Subcutaneous adipose tissue (tissue), 4 donors: Measurements from ENCODE around the gene FAM76A. TPM values are rescaled to one million over a fixed set of nuclear protein-coding genes. Genes with fewer than 3 reads are reported as not detected.

Source experiments
- total RNA-seq, 4 donors: library from RNA; depleted of rRNA; stranded (reverse); fragments of >200 nt; gene quantifications; one replicate each; pipeline ENCODE4 v1.1.0, GENCODE V29; 2016
- TF ChIP-seq, protein P1 (sequence below): fragments of 450-650 bp; IDR thresholded peaks from one replicate; pipeline ENCODE4 v1.5.1; 2016; ENCODE audit warnings: low read depth, mild to moderate bottlenecking, control low read depth, antibody characterized with exemption, moderate library complexity

FAM76A gene
- total RNA-seq, 4 donors from 2014 or later: 19.4 to 37.9 (median 23.3) TPM

DNA sequence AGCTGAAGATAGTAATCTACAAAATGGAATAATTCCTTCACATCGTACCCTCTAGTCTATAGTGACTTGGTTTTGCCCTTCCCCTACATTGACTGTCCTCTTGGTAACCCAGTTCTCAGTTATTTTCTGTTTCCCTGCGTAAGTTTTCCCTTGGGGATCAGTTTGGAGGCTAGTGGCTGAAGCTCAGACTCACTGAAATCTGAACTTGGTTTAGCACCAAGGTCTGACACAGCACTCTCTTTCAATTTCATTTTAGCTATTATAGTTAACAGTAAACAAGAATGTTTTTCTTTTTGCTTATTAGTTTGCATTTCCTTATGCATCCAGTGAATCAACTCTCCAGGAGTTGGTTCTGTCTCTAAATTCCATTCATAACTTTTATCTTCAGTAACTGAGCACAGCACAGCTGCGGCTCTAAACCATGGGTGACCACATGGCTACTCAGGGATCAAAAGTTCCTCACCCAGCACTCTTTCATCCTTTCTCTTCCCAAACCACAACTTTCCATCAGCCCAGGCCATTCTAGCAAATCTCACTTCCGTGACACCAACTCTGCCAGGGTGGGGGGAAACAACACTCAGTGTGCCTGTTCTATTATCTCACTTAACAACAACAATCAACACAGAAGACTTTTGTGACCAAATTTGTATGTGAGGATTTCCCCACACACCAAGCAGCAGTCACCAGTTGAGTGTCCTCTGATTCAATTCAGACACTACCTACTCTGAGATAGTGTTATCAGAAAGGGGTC is 36.2 kb upstream of the FAM76A start:
- TF ChIP-seq, protein P1, sequence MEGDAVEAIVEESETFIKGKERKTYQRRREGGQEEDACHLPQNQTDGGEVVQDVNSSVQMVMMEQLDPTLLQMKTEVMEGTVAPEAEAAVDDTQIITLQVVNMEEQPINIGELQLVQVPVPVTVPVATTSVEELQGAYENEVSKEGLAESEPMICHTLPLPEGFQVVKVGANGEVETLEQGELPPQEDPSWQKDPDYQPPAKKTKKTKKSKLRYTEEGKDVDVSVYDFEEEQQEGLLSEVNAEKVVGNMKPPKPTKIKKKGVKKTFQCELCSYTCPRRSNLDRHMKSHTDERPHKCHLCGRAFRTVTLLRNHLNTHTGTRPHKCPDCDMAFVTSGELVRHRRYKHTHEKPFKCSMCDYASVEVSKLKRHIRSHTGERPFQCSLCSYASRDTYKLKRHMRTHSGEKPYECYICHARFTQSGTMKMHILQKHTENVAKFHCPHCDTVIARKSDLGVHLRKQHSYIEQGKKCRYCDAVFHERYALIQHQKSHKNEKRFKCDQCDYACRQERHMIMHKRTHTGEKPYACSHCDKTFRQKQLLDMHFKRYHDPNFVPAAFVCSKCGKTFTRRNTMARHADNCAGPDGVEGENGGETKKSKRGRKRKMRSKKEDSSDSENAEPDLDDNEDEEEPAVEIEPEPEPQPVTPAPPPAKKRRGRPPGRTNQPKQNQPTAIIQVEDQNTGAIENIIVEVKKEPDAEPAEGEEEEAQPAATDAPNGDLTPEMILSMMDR: no peak

DNA sequence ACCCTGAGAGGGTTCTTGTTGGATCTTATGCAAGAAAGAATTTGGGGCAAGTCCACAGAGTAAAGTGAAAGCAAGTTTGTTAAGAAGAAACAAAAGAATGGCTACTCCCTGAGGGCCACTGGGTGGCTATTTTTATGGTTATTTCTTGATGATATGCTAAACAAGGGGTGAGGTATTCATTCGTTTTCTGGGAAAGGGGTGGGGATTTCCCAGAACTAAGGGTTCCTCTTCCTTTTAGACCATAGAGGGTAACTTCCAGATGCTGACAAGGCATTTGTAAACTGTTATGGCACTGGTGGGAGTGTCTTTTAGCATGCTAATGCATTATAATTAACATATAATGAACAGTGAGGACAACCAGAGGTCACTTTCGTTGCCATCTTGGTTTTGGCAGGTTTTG is 35.6 kb upstream of the FAM76A start:
- TF ChIP-seq, protein P1: no peak

DNA sequence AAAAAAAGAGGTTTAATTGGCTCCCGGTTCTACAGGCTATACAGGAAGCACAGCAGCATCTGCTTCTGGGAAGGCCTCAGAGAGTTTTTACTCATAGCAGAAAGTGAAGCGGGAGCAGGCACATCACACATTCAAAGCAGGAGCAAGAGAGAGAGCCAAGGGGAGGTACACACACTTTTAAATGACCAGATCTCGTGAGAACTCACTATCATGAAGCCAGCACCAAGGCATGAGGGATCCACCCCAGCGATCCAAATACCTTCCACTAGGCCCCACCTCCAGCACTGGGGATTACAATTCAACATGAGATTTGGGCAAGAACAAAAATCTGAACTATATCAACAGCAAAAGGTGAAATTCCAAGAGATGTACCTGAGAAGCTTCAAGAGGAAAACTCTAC is 20.8 kb upstream of the FAM76A start:
- TF ChIP-seq, protein P1: no peak

DNA sequence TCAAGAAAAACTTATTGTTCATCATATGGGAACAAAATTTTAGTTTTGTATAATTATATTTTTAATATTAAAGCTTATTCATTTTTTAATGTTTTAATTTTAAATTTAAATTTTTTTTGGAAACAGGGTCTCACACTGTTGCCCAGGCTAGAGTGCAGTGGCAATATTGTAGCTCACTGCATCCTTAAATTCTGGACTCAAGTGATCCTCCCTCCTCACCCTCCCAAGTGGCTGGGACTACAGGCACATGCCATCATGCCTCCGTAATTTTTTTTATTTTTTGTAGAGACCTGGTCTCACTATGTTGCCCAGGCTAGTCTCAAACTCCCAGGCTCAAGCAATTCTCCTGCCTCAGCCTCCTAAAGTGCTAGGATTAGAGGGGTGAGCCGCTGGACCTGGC is 20.2 kb upstream of the FAM76A start:
- TF ChIP-seq, protein P1: no peak

DNA sequence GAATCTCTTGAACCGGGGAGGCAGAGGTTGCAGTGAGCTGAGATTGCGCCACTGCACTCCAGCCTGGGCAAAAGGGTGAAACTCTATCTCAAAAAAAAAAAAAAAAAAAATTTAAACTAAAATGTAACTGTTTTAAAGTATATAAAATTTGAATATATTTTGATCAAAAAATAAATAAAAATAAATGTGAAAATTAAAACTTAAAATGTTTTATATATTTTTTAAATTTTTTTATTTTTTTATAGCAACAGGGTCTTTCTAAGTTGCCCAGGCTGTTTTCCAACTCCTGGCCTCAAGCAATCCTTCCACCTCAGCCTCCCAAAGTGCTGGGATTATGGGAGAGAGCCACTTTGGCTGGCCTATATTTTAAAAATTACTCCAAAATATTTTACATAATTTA is 15.2 kb upstream of the FAM76A start:
- TF ChIP-seq, protein P1: no peak

DNA sequence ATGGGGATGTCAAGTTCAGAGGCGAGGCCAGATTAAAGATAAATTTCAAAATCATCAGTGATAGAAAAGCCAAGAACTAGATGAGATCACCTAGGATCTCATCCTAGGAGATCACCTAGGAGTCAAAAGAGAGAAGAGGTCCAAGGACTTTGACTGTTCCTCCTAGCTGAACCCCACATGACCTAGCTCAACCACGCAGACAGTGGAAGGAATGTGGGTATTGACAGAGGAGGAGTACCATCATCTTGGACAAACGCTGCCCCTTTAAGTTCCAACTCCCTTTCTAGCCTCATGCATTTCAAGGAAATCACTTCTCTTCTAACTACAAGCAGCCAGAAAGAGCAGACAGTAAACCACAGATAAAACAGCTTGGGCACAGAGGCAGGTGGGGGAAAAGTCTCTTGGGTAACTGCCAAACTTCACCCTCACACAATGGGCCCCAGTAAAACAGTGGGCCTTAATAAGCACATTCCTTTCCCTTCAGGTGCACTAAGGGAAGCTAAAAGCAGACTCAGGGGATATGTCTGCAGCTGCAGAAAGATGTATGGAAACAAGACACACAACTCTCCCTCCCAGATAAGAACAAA is 12.5 kb upstream of the FAM76A start:
- TF ChIP-seq, protein P1: no peak

DNA sequence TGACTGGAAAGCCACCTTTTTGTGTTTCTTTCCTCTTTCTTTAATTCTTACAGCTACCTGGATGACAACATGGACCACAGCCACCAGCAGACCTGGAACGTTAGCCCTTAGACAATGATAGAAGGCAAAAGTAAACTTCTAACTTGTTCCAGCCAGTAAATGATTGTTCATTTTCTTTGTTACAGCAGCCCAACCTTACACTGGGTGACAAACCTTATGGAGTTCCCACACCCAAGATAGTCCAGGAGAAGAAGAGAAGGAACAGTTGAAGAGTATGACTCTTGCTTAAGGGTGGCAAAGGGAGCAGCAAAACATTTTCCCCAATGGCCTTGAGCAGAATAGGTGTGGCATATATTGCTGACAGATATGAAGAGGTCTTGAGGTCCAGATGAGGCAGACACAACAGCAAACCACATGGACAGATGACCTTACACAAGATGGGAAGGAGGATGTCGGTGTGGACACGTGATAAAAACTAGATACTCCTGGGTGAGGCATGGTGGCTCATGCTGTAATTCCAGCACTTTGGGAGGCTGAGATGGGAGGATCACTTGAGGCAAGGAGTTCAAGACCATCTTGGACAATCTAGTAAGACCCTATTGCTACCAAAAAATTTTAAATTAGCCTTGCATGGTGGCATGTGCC is 11.8 kb upstream of the FAM76A start:
- TF ChIP-seq, protein P1: no peak
